Gastrocnemius medialis (tissue), 4 donors: Measurements from ENCODE around the gene GPR119. TPM values are rescaled to one million over a fixed set of nuclear protein-coding genes. Genes with fewer than 3 reads are reported as not detected.

ENCODE experiments used
- ATAC-seq, 2 donors: fragments of 150-250 bp; one replicate each; pipeline ENCODE4 v1.9.1; 2016
- DNase-seq, 2 donors: peaks; one replicate each; pipeline ENCODE4 v3.0.0-alpha.2; 2019
- H3K27ac ChIP-seq, 4 donors: fragments of 200-600 bp; sonication (generic); 1 replicate in 1 of 4; 2 replicates in 3 of 4; pipeline ENCODE4 v1.5.1; 2016 to 2018; ENCODE audit warnings: mild to moderate bottlenecking in 2 of 4, moderate library complexity in 1 of 4
- H3K27me3 ChIP-seq, 3 donors: fragments of 200-600 bp; sonication (generic) in 2 of 3; 1 replicate in 1 of 3; 2 replicates in 2 of 3; pipeline versions ENCODE4 v1.5.1 to v1.6.0; 2016 to 2019; ENCODE audit warnings: mild to moderate bottlenecking in 1 of 3, moderate library complexity in 1 of 3
- H3K36me3 ChIP-seq, 2 donors: fragments of 200-600 bp; sonication (generic) in 1 of 2; one replicate each; pipeline ENCODE4 v1.5.1; 2017 to 2018
- H3K4me1 ChIP-seq, 2 donors: fragments of 200-600 bp; sonication (generic) in 1 of 2; one replicate each; pipeline ENCODE4 v1.5.1; 2016 to 2017; ENCODE audit warnings: mild to moderate bottlenecking in 2 of 2
- H3K4me3 ChIP-seq, 4 donors: fragments of 200-600 bp; sonication (generic) in 3 of 4; 1 replicate in 1 of 4; 2 replicates in 3 of 4; pipeline ENCODE4 v1.5.1; 2016 to 2019; ENCODE audit warnings: mild to moderate bottlenecking in 2 of 4
- H3K9me3 ChIP-seq, 3 donors: fragments of 200-600 bp; sonication (generic) in 2 of 3; 1 replicate in 1 of 3; 2 replicates in 2 of 3; pipeline ENCODE4 v1.5.1; 2016 to 2019
- POLR2A ChIP-seq, 2 donors: fragments of 450-650 bp; IDR thresholded peaks; one replicate each; pipeline ENCODE4 v1.6.1; 2017; ENCODE audit warnings: antibody characterized with exemption in 2 of 2, mild to moderate bottlenecking in 2 of 2, moderate library complexity in 2 of 2
- in situ Hi-C, 4 donors: fragments of 200-750 bp; cut with MboI; loops; one replicate each; pipeline versions ENCODE4 v1.15.0 to v1.8.0; 2017; ENCODE audit warnings: low sequenced_read_pairs in 4 of 4
- intact Hi-C: fragments of 100-400 bp; cut with DNase I; formaldehyde crosslinking; loops from one replicate; pipeline ENCODE4 v1.15.1; 2023; ENCODE audit warnings: low total_unique reads
- total RNA-seq, 4 donors: library from RNA; depleted of rRNA; stranded (reverse); fragments of >200 nt; gene quantifications; one replicate each; pipeline versions ENCODE4 v1.1.0 to v1.2.3, GENCODE V29; 2016
- TF ChIP-seq, protein P1 (sequence below), 5 experiments: fragments of 450-650 bp in 3 of 5; fragments of 200-600 bp in 2 of 5; sonication (generic) in 2 of 5; IDR thresholded peaks in 4 of 5; conservative IDR thresholded peaks in 1 of 5; 1 replicate in 4 of 5; 2 replicates in 1 of 5; pipeline ENCODE4 v1.5.1; 2016 to 2019; ENCODE audit warnings: antibody characterized with exemption in 5 of 5, mild to moderate bottlenecking in 3 of 5, moderate library complexity in 3 of 5

Gene GPR119
- total RNA-seq, 4 donors from 2014 or later = not detected

DNA sequence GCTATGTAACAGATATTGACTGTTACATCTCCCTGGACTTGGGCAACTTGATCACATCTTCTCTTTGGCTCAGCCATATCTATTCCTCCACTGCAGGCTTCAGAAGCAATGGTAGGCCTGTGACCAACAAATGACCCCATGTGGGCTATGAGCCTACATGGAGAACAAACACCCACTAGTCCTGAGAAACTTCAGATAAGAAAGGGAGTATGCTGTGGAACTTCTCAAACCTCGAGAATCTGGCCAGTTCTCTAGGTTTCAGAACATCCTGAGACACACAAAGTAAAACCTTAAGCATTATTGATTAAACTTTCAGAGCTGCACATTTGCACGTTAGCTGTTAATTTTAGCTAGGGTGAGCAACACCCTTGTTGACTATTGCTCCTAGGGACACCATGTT, 32.6 kb upstream of the GPR119 start:
- no peak overlapping the region for H3K4me3 ChIP-seq
- TF ChIP-seq, protein P1, sequence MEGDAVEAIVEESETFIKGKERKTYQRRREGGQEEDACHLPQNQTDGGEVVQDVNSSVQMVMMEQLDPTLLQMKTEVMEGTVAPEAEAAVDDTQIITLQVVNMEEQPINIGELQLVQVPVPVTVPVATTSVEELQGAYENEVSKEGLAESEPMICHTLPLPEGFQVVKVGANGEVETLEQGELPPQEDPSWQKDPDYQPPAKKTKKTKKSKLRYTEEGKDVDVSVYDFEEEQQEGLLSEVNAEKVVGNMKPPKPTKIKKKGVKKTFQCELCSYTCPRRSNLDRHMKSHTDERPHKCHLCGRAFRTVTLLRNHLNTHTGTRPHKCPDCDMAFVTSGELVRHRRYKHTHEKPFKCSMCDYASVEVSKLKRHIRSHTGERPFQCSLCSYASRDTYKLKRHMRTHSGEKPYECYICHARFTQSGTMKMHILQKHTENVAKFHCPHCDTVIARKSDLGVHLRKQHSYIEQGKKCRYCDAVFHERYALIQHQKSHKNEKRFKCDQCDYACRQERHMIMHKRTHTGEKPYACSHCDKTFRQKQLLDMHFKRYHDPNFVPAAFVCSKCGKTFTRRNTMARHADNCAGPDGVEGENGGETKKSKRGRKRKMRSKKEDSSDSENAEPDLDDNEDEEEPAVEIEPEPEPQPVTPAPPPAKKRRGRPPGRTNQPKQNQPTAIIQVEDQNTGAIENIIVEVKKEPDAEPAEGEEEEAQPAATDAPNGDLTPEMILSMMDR (IDR thresholded peaks at IDR 0.05 in 4 of 5, conservative IDR thresholded peaks at IDR 0.05 in 1 of 5) = no peak
- H3K36me3 ChIP-seq = no peaks in the 10 kb centered on the region
- no peaks in the 10 kb centered on the region for H3K9me3 ChIP-seq
- no peaks in the 10 kb centered on the region for H3K27me3 ChIP-seq
- DNase-seq (no peak), ATAC-seq (no peak)
- H3K27ac ChIP-seq = no peak overlapping the region
- intact Hi-C loops (no loop called here), in situ Hi-C loops (no loop called here)
- no peaks in the 10 kb centered on the region for H3K4me1 ChIP-seq

DNA sequence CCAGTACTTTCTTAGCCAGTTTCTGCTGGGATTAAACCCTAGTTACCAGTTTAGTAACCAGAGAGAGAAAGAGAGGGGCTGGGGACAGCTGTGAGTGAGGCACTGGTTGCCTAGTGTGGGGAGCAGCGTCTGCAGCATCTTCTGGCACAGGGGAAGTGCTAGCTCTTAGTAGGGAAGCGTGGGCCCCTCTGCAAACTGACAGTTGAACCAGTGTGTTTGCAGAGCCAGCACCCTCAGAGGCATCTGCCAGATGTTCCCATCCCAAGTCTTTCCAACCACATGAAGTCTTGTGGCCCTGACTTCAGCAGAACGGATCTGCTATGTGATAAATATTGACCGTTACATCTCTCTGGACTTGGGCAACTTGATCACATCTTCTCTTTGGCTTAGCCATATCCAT, 31.3 kb upstream of the GPR119 start:
- Histone ChIP-seq H3K27me3 (no peaks in the 10 kb centered on the region), H3K27ac (no peak overlapping the region), H3K4me3 (no peak overlapping the region), H3K4me1 (no peaks in the 10 kb centered on the region), H3K36me3 (no peaks in the 10 kb centered on the region), H3K9me3 (no peaks in the 10 kb centered on the region)
- intact Hi-C loops = no loop called here
- no peak for DNase-seq
- no peak for ATAC-seq
- TF ChIP-seq, protein P1 (IDR thresholded peaks at IDR 0.05 in 4 of 5, conservative IDR thresholded peaks at IDR 0.05 in 1 of 5) = no peak
- no peak for TF ChIP-seq POLR2A (IDR thresholded peaks at IDR 0.05)
- in situ Hi-C loops = no loop called here

DNA sequence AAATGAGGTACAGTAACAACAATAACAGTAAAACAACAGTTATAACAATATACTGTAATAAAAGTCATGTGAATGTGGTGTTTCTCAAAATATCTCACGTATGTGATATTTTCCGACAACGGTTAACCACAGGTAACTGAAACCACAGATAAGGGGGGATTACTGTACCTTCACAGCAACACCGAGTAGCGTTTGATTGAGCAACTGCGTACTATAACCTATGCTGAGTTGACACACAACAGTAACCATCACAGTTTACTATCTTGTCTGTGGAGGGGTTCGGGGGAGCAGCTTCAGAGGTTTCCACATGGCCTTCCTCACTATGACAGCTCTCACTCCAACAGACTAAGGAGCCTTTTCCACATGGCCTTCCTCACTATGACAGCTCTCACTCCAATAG, 29.7 kb upstream of the GPR119 start:
- no peak for DNase-seq
- ATAC-seq = no peak
- in situ Hi-C loops = no loop called here
- H3K36me3 ChIP-seq = peaks cover 0 to 5% of the 10 kb centered on the region in 2 donors
- no peaks in the 10 kb centered on the region for H3K4me1 ChIP-seq
- TF ChIP-seq, protein P1 (IDR thresholded peaks at IDR 0.05 in 4 of 5, conservative IDR thresholded peaks at IDR 0.05 in 1 of 5) = no peak
- no peak for TF ChIP-seq POLR2A (IDR thresholded peaks at IDR 0.05)
- intact Hi-C loops = no loop called here
- no peak overlapping the region for H3K4me3 ChIP-seq
- no peaks in the 10 kb centered on the region for H3K9me3 ChIP-seq
- no peaks in the 10 kb centered on the region for H3K27me3 ChIP-seq
- no peak overlapping the region for H3K27ac ChIP-seq

DNA sequence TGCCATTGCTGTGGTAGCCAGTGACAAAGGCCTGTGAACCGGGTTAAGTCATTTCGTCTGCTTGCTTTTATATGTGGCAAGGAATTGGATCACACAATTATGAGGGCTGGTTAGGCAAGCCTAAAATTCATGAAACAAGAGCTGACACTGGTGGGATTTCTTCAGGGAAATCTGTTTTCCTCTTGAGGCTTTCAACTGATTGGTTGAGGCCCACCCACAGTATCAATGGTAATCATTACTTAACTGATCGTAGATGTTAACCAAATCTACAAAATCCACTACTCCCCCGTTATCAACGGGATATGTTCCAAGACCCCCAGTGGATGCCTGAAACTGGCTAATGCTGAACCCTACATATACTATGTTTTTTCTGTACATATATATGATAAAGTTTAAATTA, 29.3 kb upstream of the GPR119 start:
- in situ Hi-C loops (no loop called here), intact Hi-C loops (no loop called here)
- ATAC-seq (no peak), DNase-seq (no peak)
- Histone ChIP-seq H3K27me3 (no peaks in the 10 kb centered on the region), H3K27ac (no peak overlapping the region), H3K4me1 (no peaks in the 10 kb centered on the region), H3K9me3 (no peaks in the 10 kb centered on the region), H3K4me3 (no peak overlapping the region), H3K36me3 (peaks cover 0 to 5% of the 10 kb centered on the region in 2 donors)
- no peak for TF ChIP-seq POLR2A (IDR thresholded peaks at IDR 0.05)
- TF ChIP-seq, protein P1 (IDR thresholded peaks at IDR 0.05 in 4 of 5, conservative IDR thresholded peaks at IDR 0.05 in 1 of 5) = no peak

DNA sequence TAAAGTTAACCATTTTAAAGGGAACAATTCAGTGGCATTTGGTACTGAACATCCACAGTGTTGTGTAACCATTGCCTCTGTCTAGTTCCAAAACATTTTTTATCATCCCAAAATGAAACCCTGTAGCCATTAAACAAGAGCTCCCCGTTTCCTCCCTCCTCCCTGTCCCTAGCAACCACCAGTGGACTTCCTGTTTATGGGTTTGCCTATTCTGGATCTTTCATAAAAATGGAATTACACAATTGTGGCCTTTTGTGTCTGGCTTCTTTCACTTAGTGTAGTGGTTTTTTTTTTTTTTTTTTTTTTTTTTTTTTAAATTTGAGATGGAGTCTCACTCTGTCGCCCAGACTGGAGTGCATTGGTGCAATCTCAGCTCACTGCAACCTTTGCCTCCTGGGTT, 27.9 kb upstream of the GPR119 start:
- no peak overlapping the region for H3K4me3 ChIP-seq
- peaks cover 0 to 5% of the 10 kb centered on the region in 2 donors for H3K36me3 ChIP-seq
- H3K27me3 ChIP-seq = no peaks in the 10 kb centered on the region
- no peak for TF ChIP-seq POLR2A (IDR thresholded peaks at IDR 0.05)
- TF ChIP-seq, protein P1 (IDR thresholded peaks at IDR 0.05 in 4 of 5, conservative IDR thresholded peaks at IDR 0.05 in 1 of 5) = no peak
- H3K27ac ChIP-seq = no peak overlapping the region
- in situ Hi-C loops = no loop called here
- no peak for ATAC-seq
- H3K4me1 ChIP-seq = no peaks in the 10 kb centered on the region
- DNase-seq = peak in 1 of 2 donors; percentile 10
- intact Hi-C loops = no loop called here
- H3K9me3 ChIP-seq = no peaks in the 10 kb centered on the region
